CD4-positive, alpha-beta T cell (primary cell): ENCODE measurements around the gene CDK6. TPM values are rescaled to one million over a fixed set of nuclear protein-coding genes. Genes with fewer than 3 reads are reported as not detected.

Source experiments
- ATAC-seq: fragments of 200-7000 bp; cut with Tn5 transposase; one replicate; pipeline ENCODE4 v1.10.0; 2022; ENCODE audit warnings: mild to moderate bottlenecking; ENCODE audit not compliant: poor library complexity
- CTCF ChIA-PET: fragments of 350-600 bp; sonication (Branson Sonifier 250); formaldehyde crosslinking; loops from one replicate; lab custom pipeline; 2021; ENCODE audit warnings: antibody characterized with exemption, inconsistent platforms; lab: Charles Lee
- POLR2A ChIA-PET: fragments of 350-600 bp; sonication (Branson Sonifier 250); formaldehyde crosslinking; loops from one replicate; lab custom pipeline; 2021; ENCODE audit warnings: antibody characterized with exemption, inconsistent platforms; lab: Charles Lee
- DNase-seq, 14 experiments: peaks; one replicate each; pipeline ENCODE4 v3.0.0-alpha.2; 2013 to 2020; ENCODE audit warnings: mixed read lengths in 2 of 14
- H3K27ac ChIP-seq, 2 donors: one replicate each; pipeline versions ENCODE4 v1.5.1 to v1.7.0; 2013; ENCODE audit warnings: low read length in 2 of 2, low read depth in 1 of 2, mild to moderate bottlenecking in 1 of 2
- H3K27me3 ChIP-seq, 2 experiments: 1 replicate in 1 of 2; 2 replicates in 1 of 2; pipeline versions ENCODE4 v1.6.1 to v1.7.0; 2013; ENCODE audit warnings: low read length in 2 of 2, control low read depth in 1 of 2, mild to moderate bottlenecking in 1 of 2, moderate library complexity in 1 of 2; ENCODE audit not compliant: insufficient read depth in 2 of 2, control insufficient read depth in 1 of 2
- H3K36me3 ChIP-seq: one replicate; pipeline ENCODE4 v1.6.1; 2013; ENCODE audit warnings: low read length, control low read depth; ENCODE audit not compliant: insufficient read depth
- H3K4me1 ChIP-seq: one replicate; pipeline ENCODE4 v1.6.1; 2013; ENCODE audit warnings: low read length, control low read depth; ENCODE audit not compliant: insufficient read depth
- H3K4me3 ChIP-seq: one replicate; pipeline ENCODE4 v1.5.1; 2013; ENCODE audit warnings: mild to moderate bottlenecking, low read length, moderate library complexity
- H3K9me3 ChIP-seq, 2 experiments: 1 replicate in 1 of 2; 2 replicates in 1 of 2; pipeline versions ENCODE4 v1.6.1 to v1.7.0; 2013; ENCODE audit warnings: low read length in 2 of 2, mild to moderate bottlenecking in 2 of 2, control low read depth in 1 of 2, moderate library complexity in 1 of 2; ENCODE audit not compliant: control insufficient read depth in 1 of 2, insufficient read depth in 1 of 2
- H3K27ac Mint-ChIP-seq: one replicate; pipeline ENCODE4 v1.8.0; 2020; ENCODE audit warnings: mixed read lengths
- H3K27me3 Mint-ChIP-seq: one replicate; pipeline ENCODE4 v1.8.0; 2021; ENCODE audit warnings: mixed read lengths
- H3K36me3 Mint-ChIP-seq: one replicate; pipeline ENCODE4 v1.8.0; 2021; ENCODE audit warnings: low read depth, mixed read lengths
- H3K4me1 Mint-ChIP-seq: one replicate; pipeline ENCODE4 v1.8.0; 2021; ENCODE audit warnings: low read depth, mixed read lengths
- H3K4me3 Mint-ChIP-seq: one replicate; pipeline ENCODE4 v1.8.0; 2020; ENCODE audit warnings: mild to moderate bottlenecking, mixed read lengths
- H3K9me3 Mint-ChIP-seq: one replicate; pipeline ENCODE4 v1.8.0; 2020; ENCODE audit warnings: mixed read lengths
- CTCF ChIP-seq: fragments of 200-600 bp; IDR thresholded peaks from one replicate; pipeline ENCODE4 v1.8.0; 2022; ENCODE audit warnings: antibody characterized with exemption, mild to moderate bottlenecking
- intact Hi-C, 2 experiments: fragments of 100-400 bp; cut with DNase I in 1 of 2; cut with micrococcal nuclease in 1 of 2; formaldehyde crosslinking; loops; one replicate each; pipeline versions ENCODE4 v1.15.1 to v1.9.0; 2023 to 2025; cut with DNase I, micrococcal nuclease
- total RNA-seq, 174 experiments: library from RNA in 2 of 174; stranded (reverse) in 2 of 174; gene quantifications; one replicate each; pipeline ENCODE4 v1.2.3 and lab custom pipeline; 2021 to 2026

Gene CDK6
- total RNA-seq, 2 experiments from 2014 or later: 13.0 to 13.7 TPM

GRCh38 chr7:92621561-92622023, 214.8 kb downstream of the CDK6 start:
- H3K4me1 ChIP-seq: peaks cover 8% of the 10 kb centered on the region
- peaks cover 9% of the 10 kb centered on the region for H3K36me3 Mint-ChIP-seq
- no peaks in the 10 kb centered on the region for H3K27me3 ChIP-seq
- no peak for DNase-seq
- H3K4me3 Mint-ChIP-seq: no peak overlapping the region
- H3K27ac ChIP-seq: peak overlapping the region in 1 of 2 donors; percentile 25
- H3K9me3 ChIP-seq: no peaks in the 10 kb centered on the region
- CTCF ChIA-PET: interaction anchor here (0.6 to 4.0 kb wide), 18 partner anchors 11 to 611 kb away, joined by 3 to 58 read pairs (median 4); partner anchors contain the start of gene CDK6
- no peaks in the 10 kb centered on the region for H3K9me3 Mint-ChIP-seq
- POLR2A ChIA-PET: interaction anchor here (2.0 kb wide), 1 partner anchor 211 kb away, joined by 10 read pairs; no protein-coding TSS in a partner anchor
- H3K27ac Mint-ChIP-seq: peak overlapping the region; percentile 18
- no peak overlapping the region for H3K4me3 ChIP-seq
- TF ChIP-seq CTCF: no peak
- H3K36me3 ChIP-seq: peaks cover 10% of the 10 kb centered on the region
- peaks cover 23% of the 10 kb centered on the region for H3K4me1 Mint-ChIP-seq
- no peak for ATAC-seq
- no peaks in the 10 kb centered on the region for H3K27me3 Mint-ChIP-seq
- intact Hi-C loops: loop anchor here (1.0 to 5.0 kb wide), 5 partner anchors 65 to 434 kb away; no protein-coding TSS in a partner anchor

- peak overlapping the region in 1 of 2 donors; percentile 25 for H3K27ac ChIP-seq
- peak; percentile 55 to 91 (median 72) for DNase-seq
Measured at GRCh38 chr7:92621026-92621540, 215.3 kb downstream of the CDK6 start.

GRCh38 chr7:92615861-92616260, 220.5 kb downstream of the CDK6 start:
- peaks cover 39% of the 10 kb centered on the region for H3K36me3 Mint-ChIP-seq
- ChIA-PET POLR2A (no interaction called here), CTCF (no interaction called here)
- H3K4me1 Mint-ChIP-seq: no peaks in the 10 kb centered on the region
- H3K4me1 ChIP-seq: no peaks in the 10 kb centered on the region
- H3K4me3 ChIP-seq: no peak overlapping the region
- H3K27ac ChIP-seq: no peak overlapping the region
- intact Hi-C loops: no loop called here
- ATAC-seq (no peak), DNase-seq (no peak)
- no peaks in the 10 kb centered on the region for H3K27me3 ChIP-seq
- no peak for TF ChIP-seq CTCF
- H3K27ac Mint-ChIP-seq: no peak overlapping the region
- no peak overlapping the region for H3K4me3 Mint-ChIP-seq
- H3K27me3 Mint-ChIP-seq: no peaks in the 10 kb centered on the region
- H3K9me3 ChIP-seq: no peaks in the 10 kb centered on the region
- H3K9me3 Mint-ChIP-seq: no peaks in the 10 kb centered on the region
- H3K36me3 ChIP-seq: peaks cover 28% of the 10 kb centered on the region

More at GRCh38 chr7:92621026-92621540, 215.3 kb downstream of the CDK6 start:
- no peaks in the 10 kb centered on the region for H3K27me3 Mint-ChIP-seq
- ChIA-PET POLR2A (interaction anchor here (0.6 to 2.0 kb wide), 2 partner anchors 212 to 213 kb away, joined by 3 to 10 read pairs; no protein-coding TSS in a partner anchor), CTCF (interaction anchor here (0.6 to 4.0 kb wide), 18 partner anchors 10 to 612 kb away, joined by 3 to 58 read pairs (median 4); partner anchors contain the start of gene CDK6)
- peak overlapping the region; percentile 18 for H3K27ac Mint-ChIP-seq
- ATAC-seq: peak; percentile 92
- H3K36me3 Mint-ChIP-seq: peaks cover 14% of the 10 kb centered on the region
- Histone ChIP-seq H3K4me3 (no peak overlapping the region), H3K27me3 (no peaks in the 10 kb centered on the region), H3K36me3 (peaks cover 15% of the 10 kb centered on the region), H3K9me3 (no peaks in the 10 kb centered on the region), H3K4me1 (peaks cover 8% of the 10 kb centered on the region)
- peak; percentile 85 for TF ChIP-seq CTCF
- peak overlapping the region; percentile 1 for H3K4me3 Mint-ChIP-seq
- intact Hi-C loops: loop anchor here (1.0 to 5.0 kb wide), 4 partner anchors 71 to 434 kb away; no protein-coding TSS in a partner anchor
- no peaks in the 10 kb centered on the region for H3K9me3 Mint-ChIP-seq
- H3K4me1 Mint-ChIP-seq: peaks cover 18% of the 10 kb centered on the region
